Stomach (tissue), 4 donors: ENCODE measurements around the gene PLOD2.
A peak's percentile ranks its signal among the peaks of the same experiment; 100 is the strongest.

Source experiments
- POLR2A ChIP-seq, 4 donors: fragments of 450-650 bp; IDR thresholded peaks; one replicate each; pipeline ENCODE4 v1.6.1; 2016; ENCODE audit warnings: antibody characterized with exemption in 4 of 4, control low read depth in 2 of 4, mild to moderate bottlenecking in 1 of 4, moderate library complexity in 1 of 4
- TF ChIP-seq, protein P1 (sequence below), 7 experiments: fragments of 450-650 bp in 4 of 7; fragments of 200-600 bp in 3 of 7; sonication (generic) in 3 of 7; IDR thresholded peaks; one replicate each; pipeline ENCODE4 v1.5.1; 2016 to 2019; ENCODE audit warnings: antibody characterized with exemption in 7 of 7, control low read depth in 2 of 7, mild to moderate bottlenecking in 1 of 7

DNA sequence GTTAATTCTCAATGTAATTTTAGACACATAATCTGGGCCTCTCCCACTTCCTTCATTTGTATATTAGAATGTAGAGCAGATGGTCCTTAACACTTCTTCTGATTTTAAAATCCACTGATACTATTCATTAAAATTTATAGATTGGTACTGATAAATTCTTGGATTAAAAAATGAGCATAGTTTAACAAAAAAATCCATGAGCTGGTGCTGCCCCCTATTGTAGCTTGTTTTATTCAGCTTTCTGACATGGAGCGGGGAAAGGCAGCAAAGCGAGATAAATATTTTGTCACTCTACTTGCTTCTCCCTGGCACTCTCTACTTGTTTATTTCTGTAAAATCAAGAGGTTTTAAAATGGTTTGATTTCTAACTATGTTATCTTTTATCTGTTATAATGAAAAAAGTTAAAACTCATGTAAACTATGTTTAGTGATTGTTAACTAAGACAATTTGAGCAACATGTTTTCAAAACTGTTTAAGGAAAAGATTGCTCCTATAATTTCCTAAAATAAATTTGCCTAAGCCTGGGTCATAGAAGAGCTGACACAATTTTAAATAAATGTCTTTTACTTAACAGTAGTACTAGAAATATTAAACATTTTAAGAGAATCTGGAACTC is 26.5 kb upstream of the PLOD2 start:
- no peak for TF ChIP-seq POLR2A (IDR thresholded peaks at IDR 0.05)
- TF ChIP-seq, protein P1, sequence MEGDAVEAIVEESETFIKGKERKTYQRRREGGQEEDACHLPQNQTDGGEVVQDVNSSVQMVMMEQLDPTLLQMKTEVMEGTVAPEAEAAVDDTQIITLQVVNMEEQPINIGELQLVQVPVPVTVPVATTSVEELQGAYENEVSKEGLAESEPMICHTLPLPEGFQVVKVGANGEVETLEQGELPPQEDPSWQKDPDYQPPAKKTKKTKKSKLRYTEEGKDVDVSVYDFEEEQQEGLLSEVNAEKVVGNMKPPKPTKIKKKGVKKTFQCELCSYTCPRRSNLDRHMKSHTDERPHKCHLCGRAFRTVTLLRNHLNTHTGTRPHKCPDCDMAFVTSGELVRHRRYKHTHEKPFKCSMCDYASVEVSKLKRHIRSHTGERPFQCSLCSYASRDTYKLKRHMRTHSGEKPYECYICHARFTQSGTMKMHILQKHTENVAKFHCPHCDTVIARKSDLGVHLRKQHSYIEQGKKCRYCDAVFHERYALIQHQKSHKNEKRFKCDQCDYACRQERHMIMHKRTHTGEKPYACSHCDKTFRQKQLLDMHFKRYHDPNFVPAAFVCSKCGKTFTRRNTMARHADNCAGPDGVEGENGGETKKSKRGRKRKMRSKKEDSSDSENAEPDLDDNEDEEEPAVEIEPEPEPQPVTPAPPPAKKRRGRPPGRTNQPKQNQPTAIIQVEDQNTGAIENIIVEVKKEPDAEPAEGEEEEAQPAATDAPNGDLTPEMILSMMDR (IDR thresholded peaks at IDR 0.05): peak in 4 of 7 experiments; percentile 33 to 63 (median 51)
